ENCODE results near the gene RARG.

GRCh38 chr12:53215497-53215896 lies 16.5 kb downstream of the RARG start:
- TF ChIP-seq EZH2 (IDR thresholded peaks at IDR 0.05) (no peak), POLR2AphosphoS5 (IDR thresholded peaks at IDR 0.05; ENCODE audit: borderline replicate concordance, low read depth, low read length) (no peak)
